Stimulated activated CD4-positive, alpha-beta T cell treated with anti-CD3 and anti-CD28 coated beads, Interleukin-15, amount 100 ng/mL, for 48 hours (primary cell): ENCODE results near the gene TSSK3.
"Not testable (repeated sequence)": the region's sequence is repeated elsewhere in the genome, so short reads cannot be mapped to it uniquely, and the experiment has no call there.

Experiments
- DNase-seq, 2 donors: peaks; one replicate each; pipeline ENCODE4 v3.0.0-alpha.2; 2020; ENCODE audit warnings: low read depth in 2 of 2

TSSK3 gene

DNA sequence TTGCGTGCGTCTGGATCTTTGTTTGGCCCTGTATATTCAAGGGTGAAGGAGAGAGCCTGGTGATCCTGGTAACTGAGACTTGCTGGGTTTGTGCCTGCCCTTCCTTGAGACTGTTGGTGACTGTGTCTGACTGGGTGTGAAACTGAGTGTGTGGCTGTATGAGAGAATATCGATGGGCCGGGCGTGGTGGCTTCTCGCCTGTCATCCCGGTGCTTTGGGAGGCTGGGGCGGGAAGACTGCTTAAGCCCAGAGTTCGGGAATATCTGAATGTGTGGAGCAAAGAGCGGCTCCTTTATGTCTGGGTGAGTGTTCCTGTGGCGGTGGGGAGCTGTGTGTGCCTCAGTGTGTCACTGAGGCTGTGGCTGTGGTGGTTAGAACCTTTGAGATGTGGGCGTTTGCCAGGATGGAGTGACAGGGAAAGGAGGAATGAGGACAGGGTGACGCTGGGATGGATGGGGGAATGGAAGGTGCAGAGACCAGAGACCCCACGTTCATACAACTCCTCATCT is 23.6 kb upstream of the TSSK3 start:
- no peak for DNase-seq

DNA sequence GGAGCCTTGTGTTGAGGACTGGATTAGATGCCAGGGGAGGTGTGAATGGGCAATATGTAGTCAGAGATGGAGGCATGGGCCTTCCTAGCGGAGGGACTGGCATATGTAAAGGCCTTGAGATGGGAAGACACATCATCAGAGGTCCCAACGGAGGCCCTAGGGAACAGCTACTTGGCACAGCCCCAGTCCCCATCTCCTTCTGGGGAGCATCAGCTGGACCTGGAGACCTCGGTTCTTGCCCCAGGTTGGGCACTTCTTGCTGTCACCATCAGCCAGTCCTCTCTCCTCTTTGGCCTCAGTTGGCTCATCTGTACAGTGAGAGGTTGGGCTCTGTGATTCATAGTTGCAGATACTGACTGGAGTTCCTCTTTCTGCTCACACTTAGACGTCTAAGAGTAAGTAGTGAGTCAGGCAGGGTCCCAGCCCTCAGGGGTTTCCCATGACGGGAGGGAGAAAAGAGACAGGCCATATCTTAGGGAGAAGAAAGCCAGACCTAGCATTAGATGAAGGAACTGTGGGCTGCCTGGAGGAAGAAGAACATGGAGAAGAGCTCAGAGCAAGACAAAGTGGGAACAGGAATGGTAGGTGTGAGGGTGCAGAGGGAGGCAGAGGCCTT is 22.9 kb upstream of the TSSK3 start:
- peak in 1 of 2 donors; percentile 53 for DNase-seq

DNA sequence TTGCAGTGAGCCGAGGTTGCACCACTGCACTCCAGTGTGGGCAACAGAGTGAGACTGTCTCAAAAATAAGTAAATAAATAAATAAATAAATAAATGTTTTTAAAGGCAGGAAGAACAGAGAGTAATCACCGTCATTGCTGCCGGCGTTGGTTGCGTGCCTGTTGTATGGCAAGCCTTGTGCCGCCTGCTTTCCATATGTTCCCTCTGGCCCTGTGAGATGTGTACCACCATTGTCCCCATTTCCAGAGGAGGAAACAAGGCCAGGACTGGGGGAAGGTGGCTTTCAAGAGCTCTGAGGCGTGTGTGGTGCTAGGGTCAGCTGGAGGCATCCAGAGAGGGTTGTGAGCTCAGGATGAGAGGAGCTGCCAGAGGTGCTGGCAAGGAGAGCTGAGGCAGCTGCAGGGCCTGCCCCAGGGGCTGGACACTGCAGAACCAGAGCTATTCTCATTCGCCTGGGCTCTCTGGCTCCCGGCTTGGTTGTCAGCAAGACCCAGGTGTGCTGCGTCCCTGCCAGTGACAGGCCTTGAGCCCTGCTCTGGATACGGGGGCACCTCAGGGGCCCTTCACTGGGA is 21.1 kb upstream of the TSSK3 start:
- DNase-seq = no peak

DNA sequence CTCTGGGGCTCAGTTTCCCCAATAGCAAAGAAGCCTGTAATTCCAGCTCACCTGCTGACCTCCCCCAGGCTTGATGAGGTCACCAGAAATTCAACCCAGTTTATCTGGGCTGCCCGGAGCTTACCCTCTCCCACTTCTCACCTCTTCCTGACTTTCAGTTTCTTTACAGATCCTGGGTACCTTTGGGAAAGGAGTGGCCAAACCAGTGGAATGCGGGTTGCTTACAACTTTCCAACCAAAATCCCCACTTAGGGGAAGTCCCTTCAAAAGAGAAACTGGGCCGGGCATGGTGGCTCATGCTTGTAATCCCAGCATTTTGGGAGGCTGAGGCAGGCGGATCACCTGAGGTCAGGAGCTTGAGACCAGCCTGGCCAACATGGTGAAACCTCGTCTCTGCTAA is 20.4 kb upstream of the TSSK3 start:
- DNase-seq = no peak

DNA sequence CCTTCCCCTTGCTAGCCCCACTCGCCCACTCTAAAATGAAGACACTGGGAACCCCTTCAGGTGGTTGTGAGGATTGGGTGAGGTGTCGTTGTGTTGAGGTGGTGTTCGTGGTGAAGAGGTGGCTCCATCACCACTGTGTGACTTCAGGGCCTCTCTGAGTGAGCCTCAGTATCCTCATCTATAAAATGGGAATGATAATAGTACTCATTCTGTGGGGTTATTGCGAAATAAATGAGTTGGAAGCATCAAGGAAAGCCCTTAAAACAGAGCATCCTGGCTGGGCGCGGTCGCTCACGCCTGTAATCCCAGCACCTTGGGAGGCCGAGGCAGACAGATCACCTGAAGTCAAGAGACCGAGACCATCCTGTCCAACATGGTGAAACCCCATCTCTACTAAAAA is 19.6 kb upstream of the TSSK3 start:
- DNase-seq = no peak

DNA sequence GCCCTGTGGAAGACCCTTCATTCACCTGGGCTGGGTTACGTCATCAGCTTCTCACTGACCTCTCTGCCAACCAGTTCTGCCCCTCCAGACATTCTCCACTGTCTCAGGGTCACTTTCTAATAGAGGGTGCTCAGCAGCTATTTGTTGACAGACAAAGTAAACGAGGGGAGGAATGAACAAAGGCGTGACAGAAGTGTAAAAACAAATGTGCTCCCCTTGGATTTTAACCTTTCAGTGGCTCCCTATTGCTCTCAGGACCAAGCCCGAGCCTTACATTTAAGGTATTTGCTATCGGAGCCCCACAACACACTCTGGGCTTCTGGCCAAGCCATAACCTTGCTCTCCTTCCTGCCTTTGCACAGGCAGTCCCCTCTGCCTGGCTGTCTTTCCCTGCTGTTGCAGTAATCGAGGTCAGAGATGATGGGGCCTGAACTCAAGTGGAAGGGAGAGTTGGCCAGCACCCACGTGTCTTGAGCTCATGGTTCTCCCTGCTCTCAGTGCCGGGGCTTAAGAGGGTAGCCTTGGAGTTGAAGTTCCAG is 17.0 kb upstream of the TSSK3 start:
- no peak for DNase-seq

DNA sequence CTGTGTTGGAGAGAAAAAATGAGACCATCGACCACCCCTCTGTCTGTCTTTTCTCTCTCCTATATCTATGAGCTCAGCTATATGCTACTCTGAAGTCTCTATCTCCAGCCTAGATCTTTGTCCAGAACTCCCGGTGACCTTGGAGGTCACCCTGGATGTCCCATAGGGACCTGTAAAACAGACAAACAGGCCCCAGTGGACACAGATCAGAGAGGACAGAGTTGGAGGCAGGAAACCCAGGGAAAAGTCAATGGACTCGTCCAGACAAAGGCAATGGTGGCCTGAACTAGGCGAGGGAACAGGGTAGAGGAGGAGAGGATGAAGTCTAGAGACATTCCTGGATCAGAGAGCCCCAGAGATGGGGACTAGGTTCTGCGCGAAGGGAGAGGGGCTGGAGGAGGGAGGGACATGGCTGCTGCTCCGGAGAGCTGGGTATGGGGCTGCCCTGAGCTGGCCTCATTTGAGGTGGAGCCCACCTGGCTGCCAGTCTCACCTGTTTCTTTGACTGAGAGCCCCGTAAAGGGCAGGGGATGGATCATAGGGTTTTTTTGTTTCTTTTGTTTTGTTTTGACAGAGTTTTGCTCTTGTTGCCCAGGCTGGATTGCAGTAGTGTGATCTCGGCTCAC is 15.7 kb upstream of the TSSK3 start:
- no peak for DNase-seq

DNA sequence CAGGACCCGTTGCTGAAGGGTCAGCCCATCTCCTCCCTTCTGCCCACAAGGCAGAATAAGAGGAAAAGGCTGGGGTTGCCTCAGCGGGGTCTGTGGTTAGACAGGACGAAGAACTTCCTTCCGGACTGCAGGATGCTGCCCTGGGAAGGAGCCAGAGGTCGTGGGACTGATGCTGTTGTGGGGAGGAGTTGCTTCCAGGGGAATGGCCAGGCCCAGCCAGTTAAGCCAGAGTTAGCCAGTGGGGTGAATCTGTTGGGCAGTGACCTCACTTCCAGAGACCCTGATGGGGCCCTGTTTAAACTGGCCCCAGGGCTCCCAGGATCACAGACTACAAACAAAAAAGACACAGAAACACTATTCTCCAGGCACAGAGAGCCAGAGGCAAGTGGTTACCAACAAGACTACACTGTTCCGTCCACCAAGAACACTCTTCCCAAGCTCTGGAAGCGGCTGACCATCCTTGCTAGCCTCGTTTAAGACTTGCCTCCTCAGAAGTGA is 13.1 kb upstream of the TSSK3 start:
- DNase-seq = no peak

DNA sequence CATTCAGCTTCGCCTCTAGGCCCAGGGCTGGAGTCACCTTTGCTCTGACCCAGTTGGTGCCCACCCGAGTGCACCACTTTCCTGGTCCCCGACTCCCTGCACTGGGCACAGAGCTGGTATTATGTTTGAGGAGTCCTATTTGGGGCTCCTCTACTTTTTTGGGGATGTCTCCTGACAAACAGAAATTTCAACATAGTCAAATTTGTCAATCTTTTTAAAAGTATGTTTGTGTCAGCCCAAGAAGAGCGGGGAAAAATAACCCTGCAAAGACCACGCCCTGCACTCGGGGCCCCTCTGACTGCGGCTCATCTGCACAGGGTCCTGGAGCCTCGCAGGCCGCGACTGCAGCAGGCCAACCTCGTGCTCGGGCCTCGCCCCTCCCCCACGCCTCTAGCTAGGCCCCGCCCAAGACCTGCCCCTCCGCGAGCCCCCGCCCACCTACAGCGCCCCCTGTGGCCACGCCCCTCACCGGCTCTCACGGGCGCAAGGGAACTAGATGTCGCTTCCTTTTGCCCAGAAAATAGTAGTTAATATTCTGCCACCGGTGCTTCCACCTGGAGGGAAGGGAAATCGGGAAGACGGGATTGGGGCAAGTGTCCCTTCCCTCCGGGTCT is 11.4 kb upstream of the TSSK3 start:
- DNase-seq = peak; percentile 70 to 80

DNA sequence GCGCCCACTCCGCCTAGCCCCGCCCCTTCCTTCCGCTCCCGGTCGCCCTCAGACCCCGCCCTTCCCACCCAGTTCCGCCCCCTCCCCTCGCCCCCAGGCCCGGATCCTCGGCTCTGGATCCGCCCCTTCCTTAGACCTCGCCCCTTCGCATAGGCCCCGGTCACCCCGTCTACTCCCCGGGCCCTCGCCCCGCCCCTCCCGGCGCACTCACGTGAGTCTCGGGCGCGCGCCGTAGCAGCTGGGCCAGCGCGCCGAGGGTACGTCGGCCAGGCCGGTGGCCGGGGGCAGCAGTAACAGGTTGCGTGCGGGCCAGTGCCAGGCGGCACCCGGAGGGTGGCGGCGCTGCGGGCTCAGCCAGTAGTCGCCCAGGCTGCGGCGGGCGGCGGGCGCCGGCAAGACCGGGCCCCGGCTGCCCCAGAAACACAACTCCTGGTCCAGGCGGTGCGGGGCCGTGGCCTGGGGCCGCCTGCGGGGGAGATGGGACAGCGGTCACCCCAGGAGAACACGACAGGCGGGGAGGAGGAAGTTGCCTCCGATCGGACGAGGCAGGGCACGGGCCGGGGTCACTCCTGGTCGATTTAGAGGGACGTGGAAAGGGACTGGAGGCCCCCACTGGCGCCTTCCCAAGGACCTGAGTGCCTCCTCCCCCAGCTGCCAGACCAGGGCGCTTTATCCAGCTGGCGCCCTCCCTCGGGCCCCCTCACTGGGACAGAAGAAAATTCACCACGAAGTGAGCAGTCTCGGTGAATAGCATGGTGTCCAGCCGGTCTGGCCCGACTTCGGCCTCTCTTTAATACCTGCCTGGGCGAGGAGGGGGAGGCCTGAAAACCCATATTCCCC is 10.7 kb upstream of the TSSK3 start:
- peak; percentile 86 to 87 for DNase-seq

DNA sequence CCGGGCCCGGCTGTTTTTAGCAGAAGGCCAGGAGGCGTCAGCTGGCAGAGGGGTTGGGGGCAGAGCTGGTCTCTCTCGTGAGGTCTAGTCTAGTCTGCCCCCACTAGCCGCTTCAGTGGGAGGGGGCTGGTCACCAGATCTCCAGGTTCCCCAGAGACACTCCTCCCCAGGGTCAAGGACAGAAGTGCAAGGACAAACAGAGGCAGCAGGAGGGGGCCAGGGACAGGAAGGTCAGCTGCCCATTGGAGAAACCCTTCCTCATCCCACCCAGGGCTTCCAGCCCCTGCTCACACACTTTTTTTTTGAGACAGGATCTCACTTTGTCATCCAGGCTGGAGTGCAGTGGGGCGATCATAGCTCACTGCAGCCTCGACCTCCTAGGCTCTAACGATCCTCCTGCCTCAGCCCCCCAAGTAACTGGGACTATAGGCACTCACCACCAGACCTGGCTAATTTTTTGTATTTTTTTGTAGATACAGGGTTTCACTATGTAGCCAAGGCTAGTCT is 10.0 kb upstream of the TSSK3 start:
- DNase-seq = no peak

DNA sequence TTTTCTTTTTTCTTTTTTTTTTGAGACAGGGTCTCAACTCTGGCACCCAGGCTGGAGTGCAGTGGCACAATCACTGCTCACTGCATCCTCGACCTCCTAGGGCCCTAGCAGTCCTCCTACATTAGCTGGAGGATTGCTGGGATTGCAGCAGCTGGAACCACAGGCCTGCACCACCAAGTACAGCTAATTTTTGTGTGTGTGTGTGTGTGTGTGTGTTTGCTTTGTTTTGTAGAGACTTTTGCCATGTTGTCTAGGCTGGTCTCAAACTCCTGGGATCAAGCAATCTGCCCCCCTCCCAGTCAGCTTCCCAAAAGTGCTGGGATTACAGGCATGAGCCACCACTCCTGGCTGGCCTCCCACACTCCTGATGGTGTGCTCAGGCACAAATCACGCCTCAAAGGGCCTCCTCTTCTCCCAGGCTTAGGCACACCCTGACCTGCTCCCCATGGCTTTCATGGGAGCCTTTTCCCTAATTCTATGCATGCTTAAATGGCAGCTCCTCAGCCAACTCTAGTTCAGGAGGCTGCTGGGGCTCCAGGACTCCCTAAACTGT is 9.4 kb upstream of the TSSK3 start:
- DNase-seq = no peak

DNA sequence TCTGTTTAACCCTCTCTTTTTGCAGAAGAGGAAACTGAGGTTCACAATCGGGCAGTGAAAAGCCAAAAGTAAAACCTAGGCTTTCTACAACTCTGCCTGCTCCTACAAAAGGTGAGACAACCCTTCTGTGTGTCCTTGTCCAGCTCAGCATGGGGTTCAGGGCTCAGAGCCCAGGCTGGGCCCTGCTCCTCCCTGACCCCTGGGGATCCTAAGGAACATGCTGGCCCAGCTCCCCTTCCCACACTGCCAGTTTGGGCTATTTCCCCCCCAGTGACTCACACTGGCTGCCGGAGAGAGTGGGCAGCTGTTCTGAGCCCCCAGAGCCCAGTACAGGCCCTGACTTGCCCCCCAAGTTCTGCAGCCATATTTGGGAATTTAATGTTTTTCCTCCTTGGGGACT is 8.9 kb upstream of the TSSK3 start:
- no peak for DNase-seq

DNA sequence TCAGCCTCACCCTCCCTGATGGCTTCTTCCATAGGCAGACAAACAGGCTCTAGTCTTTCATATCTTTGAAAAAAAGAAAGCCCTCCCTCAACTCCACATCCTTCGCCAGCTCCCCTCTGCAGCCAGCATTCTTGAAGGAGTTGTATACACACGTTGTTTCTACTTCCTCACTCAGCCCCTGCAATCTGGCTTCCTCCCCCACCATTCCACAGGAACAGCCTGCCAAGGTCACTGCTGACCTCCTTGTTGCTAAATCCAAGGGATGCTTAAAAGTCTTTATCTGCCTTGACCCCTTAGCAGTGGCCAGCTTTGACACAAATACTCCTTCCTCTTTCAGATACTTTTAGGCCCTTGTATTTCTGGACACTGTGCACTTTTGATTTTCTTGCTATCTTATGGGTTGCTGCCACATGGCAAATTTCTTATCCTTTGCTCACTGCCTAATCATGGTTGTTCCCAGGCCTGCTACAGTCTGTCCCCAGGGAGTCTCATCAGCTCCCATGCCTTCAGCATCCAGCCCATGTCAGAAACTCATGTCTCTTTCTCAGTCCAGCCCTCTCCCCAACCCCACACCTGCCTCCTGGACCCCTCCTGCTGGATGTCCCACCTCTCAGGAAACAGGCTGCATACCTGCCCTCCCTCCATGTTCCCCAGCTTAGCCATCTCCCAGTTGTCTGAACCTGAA is 8.3 kb upstream of the TSSK3 start:
- no peak for DNase-seq

DNA sequence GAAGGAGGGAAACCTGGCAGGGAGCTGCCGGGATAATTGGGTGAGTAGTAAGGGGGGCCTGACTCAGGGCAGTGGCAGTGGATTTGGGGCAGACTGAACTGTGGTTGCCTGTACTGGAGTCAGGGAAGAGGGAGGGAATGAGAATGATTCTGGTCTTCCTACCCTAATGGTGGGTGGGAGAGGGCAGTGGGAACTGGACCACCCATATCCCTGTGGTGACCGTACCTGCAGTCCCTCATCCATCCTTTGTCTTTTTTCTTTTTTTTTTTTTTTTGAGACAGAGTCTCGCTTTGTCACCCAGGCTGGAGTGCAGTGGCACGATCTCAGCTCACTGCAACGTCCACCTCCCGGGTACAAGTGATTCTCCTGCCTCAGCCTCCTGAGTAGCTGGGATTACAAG is 6.6 kb upstream of the TSSK3 start:
- not testable (repeated sequence) for DNase-seq

DNA sequence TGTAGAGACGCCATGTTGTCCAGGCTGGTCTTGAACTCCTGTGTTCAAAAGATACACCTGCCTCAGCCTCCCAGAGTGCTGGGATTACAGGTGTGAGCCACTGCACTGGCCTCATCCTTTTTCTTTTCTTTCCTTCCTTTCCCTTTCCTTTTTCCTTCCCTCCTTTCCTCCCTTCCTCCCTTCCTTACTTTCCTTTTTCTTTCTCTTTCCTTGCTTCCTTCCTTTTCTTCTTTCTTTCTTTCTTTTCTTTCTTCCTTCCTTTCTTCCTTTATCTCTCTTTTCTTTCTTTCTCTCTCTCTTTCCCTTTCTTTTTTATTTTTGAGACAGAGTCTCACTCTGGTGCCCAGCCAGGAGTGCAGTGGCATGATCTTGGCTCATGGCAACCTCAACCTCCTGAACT is 5.9 kb upstream of the TSSK3 start:
- DNase-seq = no peak

DNA sequence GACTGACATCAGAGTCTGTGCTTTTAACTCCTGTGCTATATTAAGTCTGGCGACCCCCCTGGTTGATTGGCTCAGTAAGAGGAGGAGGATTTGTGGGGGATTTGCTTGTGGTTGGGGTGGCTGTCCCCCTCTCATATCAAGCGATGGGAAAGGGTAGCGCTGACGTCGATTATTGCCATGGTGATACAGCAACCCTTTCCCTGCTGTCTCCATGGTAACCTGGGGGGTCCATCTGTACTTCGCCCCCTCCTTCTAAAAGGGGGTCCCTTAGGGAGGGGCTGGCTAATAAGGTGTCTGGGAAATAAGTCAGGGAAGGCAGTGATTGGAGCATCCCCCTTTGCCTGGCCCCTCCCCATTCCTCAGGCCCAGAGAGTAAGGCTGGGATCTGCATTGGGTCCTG is 4.7 kb upstream of the TSSK3 start:
- no peak for DNase-seq

DNA sequence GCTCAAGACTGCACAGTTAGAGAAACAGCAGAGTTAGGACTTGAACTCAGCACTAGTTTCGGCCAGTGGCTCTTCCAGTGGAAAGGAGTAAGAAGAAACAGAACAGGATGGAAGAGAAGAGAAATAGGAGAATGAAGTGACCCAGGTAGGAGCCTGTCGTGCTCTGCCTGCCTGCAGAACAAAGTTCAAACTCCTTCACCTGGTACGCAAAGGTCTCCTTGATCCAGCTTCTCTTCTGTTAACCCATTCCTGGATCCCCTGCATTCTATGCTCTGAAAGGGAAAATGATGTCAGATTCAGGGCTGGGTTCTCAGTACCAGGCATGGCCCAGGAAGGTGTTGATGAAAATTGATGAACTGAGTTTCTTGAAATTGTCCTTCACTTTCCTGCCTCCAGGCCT is 3.9 kb upstream of the TSSK3 start:
- no peak for DNase-seq

DNA sequence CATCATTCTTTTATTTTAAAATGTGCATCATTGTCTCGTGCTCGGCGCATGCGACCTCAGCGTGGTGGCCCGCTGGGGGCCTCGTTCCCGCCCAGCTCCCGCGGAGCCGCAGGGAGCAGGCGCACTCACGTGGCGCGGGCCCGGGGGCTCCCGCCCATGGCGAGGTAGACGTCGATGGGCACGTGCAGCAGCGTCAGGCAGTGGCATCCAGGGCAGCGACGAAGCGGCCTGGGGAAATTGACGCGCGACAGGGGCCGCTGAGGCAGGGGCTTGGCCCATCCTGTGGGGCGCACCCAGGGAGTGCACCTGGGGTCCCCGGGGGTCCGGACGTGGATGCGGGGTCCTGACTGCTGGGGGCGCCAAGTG is 1.0 kb upstream of the TSSK3 start:
- no peak for DNase-seq

DNA sequence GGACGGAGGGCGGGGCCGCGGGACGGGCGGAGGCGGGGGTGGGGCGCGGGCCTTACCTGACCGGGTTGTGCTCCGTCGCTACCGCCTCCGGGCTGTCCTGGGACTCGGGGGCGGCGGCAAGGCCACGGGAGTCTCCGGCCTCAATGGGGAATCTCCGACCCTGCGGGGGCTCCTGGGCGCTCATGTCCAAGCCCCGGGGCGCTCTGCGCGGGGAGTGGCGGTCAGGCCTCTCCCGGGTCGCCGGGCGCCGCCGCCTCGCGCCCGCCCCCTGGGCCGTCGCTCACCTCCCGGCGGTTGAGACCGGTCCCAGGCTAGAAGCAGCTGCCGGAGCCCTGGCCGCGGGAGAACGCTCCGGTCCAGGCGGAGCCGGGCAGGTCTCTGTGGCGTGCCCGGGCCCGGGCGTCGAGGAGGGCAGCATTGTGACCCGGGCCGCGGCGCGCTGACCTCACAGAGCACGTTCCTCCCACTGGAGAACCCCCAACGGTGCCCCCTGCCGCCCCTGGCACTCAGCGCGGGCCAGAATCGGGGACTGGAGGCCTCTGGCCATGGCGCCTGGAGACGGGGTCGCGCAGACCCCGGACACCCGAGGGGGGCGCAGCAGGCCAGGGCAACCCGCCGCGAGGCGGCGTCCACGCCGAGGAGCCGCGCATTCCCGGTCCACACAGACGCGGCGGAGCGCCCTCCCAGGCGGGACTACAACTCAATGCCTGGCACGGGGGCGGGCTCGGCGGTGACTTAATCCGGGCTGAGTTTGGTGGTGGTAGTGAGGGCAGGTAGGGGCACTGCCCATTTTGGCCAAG is 465 bp upstream of the TSSK3 start:
- no peak for DNase-seq
